ENCODE data around the gene LRRIQ4.

DNA sequence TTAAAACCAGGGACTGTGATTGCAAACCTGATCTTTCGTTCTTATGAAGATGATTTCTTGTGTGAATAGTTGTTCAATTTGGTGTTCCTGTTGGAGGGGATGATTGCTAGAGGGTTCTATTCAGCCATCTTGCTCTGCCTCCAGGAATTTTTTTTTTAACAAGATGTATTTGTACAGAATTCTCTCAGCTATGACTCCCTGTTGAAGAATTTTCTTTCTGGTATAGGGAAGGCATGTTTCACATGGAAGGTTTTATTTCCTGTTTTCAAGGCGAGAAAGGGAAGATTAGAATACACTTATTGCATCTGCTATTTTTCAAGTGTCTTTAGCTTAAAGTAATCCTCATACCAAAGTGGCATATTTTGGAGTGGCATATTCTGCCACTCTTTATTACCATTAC, 5.6 kb downstream of the LRRIQ4 start:
- TF ChIP-seq NFRKB (IDR thresholded peaks at IDR 0.05) (no peak), SP1 (IDR thresholded peaks at IDR 0.05) (no peak), ARNT (IDR thresholded peaks at IDR 0.05) (no peak), ELF4 (IDR thresholded peaks at IDR 0.05) (no peak), SUZ12 (IDR thresholded peaks at IDR 0.05) (no peak), HDGF (IDR thresholded peaks at IDR 0.05; ENCODE audit: borderline replicate concordance) (no peak), CTBP1 (IDR thresholded peaks at IDR 0.05; ENCODE audit: borderline replicate concordance) (no peak), FOXM1 (IDR thresholded peaks at IDR 0.05; ENCODE audit: borderline replicate concordance) (no peak), LEF1 (IDR thresholded peaks at IDR 0.05; ENCODE audit: borderline replicate concordance) (no peak), FOXK2 (IDR thresholded peaks at IDR 0.05) (no peak), BHLHE40 (IDR thresholded peaks at IDR 0.05; ENCODE audit: borderline replicate concordance) (no peak), TARDBP (IDR thresholded peaks at IDR 0.05) (no peak)

Data from HEK293T (cell line).